ENCODE data around the gene RBM3. TPM values are rescaled to one million over a fixed set of nuclear protein-coding genes. Genes with fewer than 3 reads are reported as not detected.

Gene RBM3
- total and polyA plus RNA-seq, 2 donors (not counting 1 experiment from before 2014, with no cell fraction given): 200 to 291 TPM

DNA sequence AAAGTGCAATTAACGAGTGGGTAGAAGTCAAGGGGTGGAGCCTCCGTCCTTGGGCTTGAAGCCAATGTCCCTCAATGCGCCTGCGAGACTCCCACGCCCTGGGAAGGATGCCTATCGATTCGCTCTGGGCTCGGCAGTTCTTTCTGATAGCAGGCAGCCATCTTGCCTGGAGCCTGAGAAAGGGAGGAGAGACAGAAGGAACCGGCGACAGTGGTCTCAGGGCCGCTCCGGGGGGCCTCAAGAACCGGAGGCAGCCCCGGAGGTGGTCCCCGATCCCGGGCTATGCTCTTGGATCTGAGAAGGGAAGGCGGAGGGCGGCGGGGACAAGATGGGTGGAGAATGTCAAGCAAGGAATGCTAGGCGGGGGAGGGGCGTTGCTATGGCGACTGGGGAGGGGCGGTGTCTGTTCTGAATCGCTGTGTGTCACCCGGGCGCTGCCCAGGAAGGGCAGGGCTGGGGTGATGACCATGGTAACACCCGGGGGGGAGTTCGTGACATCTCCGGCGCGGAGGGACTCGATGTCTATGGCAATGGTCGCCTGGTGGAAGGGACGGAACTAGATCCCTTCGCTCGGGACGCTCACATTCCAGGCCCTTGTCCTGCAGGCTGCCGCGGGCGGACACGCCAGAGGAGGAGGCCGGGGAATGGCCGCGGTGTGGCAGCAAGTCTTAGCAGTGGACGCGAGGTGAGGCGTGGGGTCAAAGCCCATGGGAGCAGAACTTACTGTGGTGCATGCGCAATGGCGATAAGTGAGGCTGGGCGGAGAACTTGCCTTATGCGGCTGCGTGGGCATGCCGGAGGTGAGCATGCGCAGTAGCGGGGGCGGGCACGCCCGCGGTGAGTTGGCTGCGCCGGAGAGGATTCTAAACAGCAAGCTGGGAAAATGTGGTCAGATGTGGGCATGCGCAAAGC is 23.3 kb downstream of the RBM3 start, which contains the start of gene WDR13:
Gene WDR13, plus strand, starts transcription at position 140 of the 912 bp plus-strand sequence. Its CDS starts 505 bp downstream, at position 645.
- WGBS (ENCODE audit: insufficient coverage): 0% methylated on average over 36 of the region's 62 CpGs
- Histone ChIP-seq H3K9me3 (ENCODE audit: control extremely low read depth in 1 of 3, control insufficient read depth in 2 of 3, insufficient read depth in 1 of 3, low read length in 2 of 3) (no peaks in the 10 kb centered on the region), H3K27me3 (replicated peaks in 1 of 4; ENCODE audit: control extremely low read depth in 1 of 4, control insufficient read depth in 3 of 4, insufficient read depth in 4 of 4, low read length in 3 of 4) (no peaks in the 10 kb centered on the region), H3K4me2 (replicated peaks; ENCODE audit: low read depth, low read length, poor library complexity, severe bottlenecking) (peak within 1 kb of the TSS; percentile 78), H4K20me1 (ENCODE audit: control insufficient read depth, insufficient read depth, low read length, poor library complexity, severe bottlenecking) (no peaks in the 10 kb centered on the region), H3K9ac (ENCODE audit: low read length) (peak within 1 kb of the TSS; percentile 86), H2AFZ (ENCODE audit: insufficient read depth, low read depth, low read length, poor library complexity, severe bottlenecking) (peak within 1 kb of the TSS; percentile 76), H3K36me3 (replicated peaks in 1 of 2; ENCODE audit: control extremely low read depth in 1 of 2, control insufficient read depth in 1 of 2, extremely low read depth in 1 of 2, insufficient read depth in 2 of 2, low read length in 1 of 2) (peaks cover 0 to 18% of the 10 kb centered on the region in 2 experiments), H3K27ac (ENCODE audit: low read length in 2 of 2) (peak within 1 kb of the TSS; percentile 95 to 98), H3K4me1 (ENCODE audit: control insufficient read depth in 2 of 2, insufficient read depth in 2 of 2, low read length in 2 of 2) (peaks cover 0 to 12% of the 10 kb centered on the region in 2 donors), H3K4me3 (ENCODE audit: control extremely low read depth in 1 of 5, extremely low read depth in 1 of 5, insufficient read depth in 1 of 5, low read depth in 2 of 5, low read length in 4 of 5) (peak within 1 kb of the TSS; percentile 55 to 93 (median 75)), H3K79me2 (ENCODE audit: control insufficient read depth, insufficient read depth, low read length) (no peaks in the 10 kb centered on the region)
- Mint-ChIP-seq H3K4me1 (peaks cover 8% of the 10 kb centered on the region), H3K27me3 (no peaks in the 10 kb centered on the region), H3K4me3 (peak within 1 kb of the TSS; percentile 98), H3K9me3 (ENCODE audit: insufficient read depth) (no peaks in the 10 kb centered on the region), H3K27ac (peak within 1 kb of the TSS; percentile 100)
- DNase-seq (peak; percentile 91), ATAC-seq (ENCODE audit: low read depth) (peak; percentile 76)
- CTCF ChIA-PET: interaction anchor here (0.7 to 0.9 kb wide), 2 partner anchors 349 to 452 kb away, joined by 3 read pairs; no protein-coding TSS in a partner anchor
- intact Hi-C loops (cut with micrococcal nuclease): loop anchor here (1.0 to 5.0 kb wide), 8 partner anchors 23 to 760 kb away; partner anchors contain the start of genes FTSJ1, HDAC6, RBM3 and SUV39H1
- POLR2A ChIA-PET: interaction anchor here (0.6 to 1.3 kb wide), 4 partner anchors 16 to 482 kb away, joined by 3 to 6 read pairs (median 5); partner anchors contain the start of genes RBM3, TBC1D25 and WDR45
- TF ChIP-seq EZH2 (IDR thresholded peaks at IDR 0.05; ENCODE audit: borderline replicate concordance, insufficient read depth, low read depth, low read length, poor library complexity, severe bottlenecking) (no peak), CTCF (IDR thresholded peaks at IDR 0.05) (no peak)

Measured in B cell (primary cell).